Measurements from ENCODE around the gene NOP9.

DNA sequence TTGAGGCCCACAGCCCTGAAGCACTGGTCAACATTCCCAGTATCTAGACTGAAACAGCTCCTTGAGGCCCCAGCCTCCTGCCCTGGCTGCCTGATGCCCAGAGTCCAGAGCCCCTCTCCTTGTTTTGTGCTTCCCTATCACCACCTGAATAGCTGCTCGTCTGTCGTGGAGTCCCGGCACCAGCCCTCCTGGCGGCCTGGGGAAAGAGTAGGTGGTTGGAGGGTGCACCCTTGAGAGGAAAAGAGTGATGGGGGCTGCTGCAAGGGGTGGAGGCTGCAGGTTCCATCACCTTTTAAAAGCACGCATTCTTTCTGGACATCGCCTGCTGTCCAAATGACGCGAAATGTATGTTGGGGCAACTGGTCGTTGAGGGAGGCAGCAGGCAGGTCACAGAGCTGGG is 31.4 kb upstream of the NOP9 start:
- TF ChIP-seq, protein P1, sequence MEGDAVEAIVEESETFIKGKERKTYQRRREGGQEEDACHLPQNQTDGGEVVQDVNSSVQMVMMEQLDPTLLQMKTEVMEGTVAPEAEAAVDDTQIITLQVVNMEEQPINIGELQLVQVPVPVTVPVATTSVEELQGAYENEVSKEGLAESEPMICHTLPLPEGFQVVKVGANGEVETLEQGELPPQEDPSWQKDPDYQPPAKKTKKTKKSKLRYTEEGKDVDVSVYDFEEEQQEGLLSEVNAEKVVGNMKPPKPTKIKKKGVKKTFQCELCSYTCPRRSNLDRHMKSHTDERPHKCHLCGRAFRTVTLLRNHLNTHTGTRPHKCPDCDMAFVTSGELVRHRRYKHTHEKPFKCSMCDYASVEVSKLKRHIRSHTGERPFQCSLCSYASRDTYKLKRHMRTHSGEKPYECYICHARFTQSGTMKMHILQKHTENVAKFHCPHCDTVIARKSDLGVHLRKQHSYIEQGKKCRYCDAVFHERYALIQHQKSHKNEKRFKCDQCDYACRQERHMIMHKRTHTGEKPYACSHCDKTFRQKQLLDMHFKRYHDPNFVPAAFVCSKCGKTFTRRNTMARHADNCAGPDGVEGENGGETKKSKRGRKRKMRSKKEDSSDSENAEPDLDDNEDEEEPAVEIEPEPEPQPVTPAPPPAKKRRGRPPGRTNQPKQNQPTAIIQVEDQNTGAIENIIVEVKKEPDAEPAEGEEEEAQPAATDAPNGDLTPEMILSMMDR (IDR thresholded peaks at IDR 0.05) = no peak
- TF ChIP-seq POLR2AphosphoS5 (IDR thresholded peaks at IDR 0.05) = no peak

All from suprapubic skin (tissue), 3 donors.